Type B pancreatic cell (in vitro differentiated cells): ENCODE results near the gene WIPF1. TPM values are rescaled to one million over a fixed set of nuclear protein-coding genes. Genes with fewer than 3 reads are reported as not detected.

Experiments
- DNase-seq: peaks from one replicate; pipeline ENCODE4 v3.0.0; 2021; ENCODE audit warnings: mixed read lengths; ENCODE audit not compliant: unreplicated experiment; ENCODE audit errors: extremely low spot score
- H3K27ac Mint-ChIP-seq: 2 replicates; pipeline ENCODE4 v1.8.0; 2021; ENCODE audit warnings: mild to moderate bottlenecking, mixed read lengths
- H3K27me3 Mint-ChIP-seq: 2 replicates; pipeline ENCODE4 v1.8.0; 2021; ENCODE audit warnings: mixed read lengths
- H3K36me3 Mint-ChIP-seq: 2 replicates; pipeline ENCODE4 v1.8.0; 2021; ENCODE audit warnings: mixed read lengths
- H3K4me1 Mint-ChIP-seq: one replicate; pipeline ENCODE4 v1.8.0; 2021; ENCODE audit warnings: mixed read lengths; ENCODE audit not compliant: unreplicated experiment
- H3K4me3 Mint-ChIP-seq: 2 replicates; pipeline ENCODE4 v1.8.0; 2021; ENCODE audit warnings: mild to moderate bottlenecking, mixed read lengths
- H3K9me3 Mint-ChIP-seq: 2 replicates; pipeline ENCODE4 v1.8.0; 2021; ENCODE audit warnings: mixed read lengths
- CTCF ChIP-seq: fragments of 200-600 bp; sonication (generic); conservative IDR thresholded peaks from 2 replicates; pipeline ENCODE4 v1.5.0; 2021; ENCODE audit warnings: antibody characterized with exemption, mild to moderate bottlenecking
- total RNA-seq: library from RNA; stranded (reverse); gene quantifications from 2 replicates; pipeline ENCODE4 v1.2.1, GENCODE V29; 2021; ENCODE audit warnings: low replicate concordance

WIPF1 gene
- total RNA-seq, 1 donor from 2014 or later: 19.2 TPM

GRCh38 chr2:174571669-174572323 lies 25.8 kb downstream of the WIPF1 start:
- Mint-ChIP-seq H3K4me3 (no peak overlapping the region), H3K9me3 (no peaks in the 10 kb centered on the region), H3K4me1 (no peaks in the 10 kb centered on the region), H3K27me3 (no peaks in the 10 kb centered on the region), H3K27ac (no peak overlapping the region), H3K36me3 (peaks cover 11% of the 10 kb centered on the region)
- DNase-seq: no peak
- no peak for TF ChIP-seq CTCF

- Mint-ChIP-seq H3K4me3 (no peak overlapping the region), H3K27me3 (no peaks in the 10 kb centered on the region), H3K9me3 (no peaks in the 10 kb centered on the region), H3K4me1 (no peaks in the 10 kb centered on the region), H3K27ac (no peak overlapping the region), H3K36me3 (peaks cover 9% of the 10 kb centered on the region)
- TF ChIP-seq CTCF: no peak
- no peak for DNase-seq
These were observed 27.2 kb downstream of the WIPF1 start for GRCh38 chr2:174570318-174570958.

- no peaks in the 10 kb centered on the region for H3K9me3 Mint-ChIP-seq
- TF ChIP-seq CTCF: no peak
- H3K4me1 Mint-ChIP-seq: no peaks in the 10 kb centered on the region
- H3K4me3 Mint-ChIP-seq: no peak overlapping the region
- no peak overlapping the region for H3K27ac Mint-ChIP-seq
- no peak for DNase-seq
- H3K27me3 Mint-ChIP-seq: no peaks in the 10 kb centered on the region
- H3K36me3 Mint-ChIP-seq: peaks cover 8% of the 10 kb centered on the region
These were observed 27.9 kb downstream of the WIPF1 start for GRCh38 chr2:174569678-174570077.

GRCh38 chr2:174568425-174568824 lies 29.2 kb downstream of the WIPF1 start:
- peaks cover 8% of the 10 kb centered on the region for H3K36me3 Mint-ChIP-seq
- no peak overlapping the region for H3K4me3 Mint-ChIP-seq
- H3K4me1 Mint-ChIP-seq: no peaks in the 10 kb centered on the region
- no peak for TF ChIP-seq CTCF
- H3K27me3 Mint-ChIP-seq: no peaks in the 10 kb centered on the region
- no peak for DNase-seq
- no peak overlapping the region for H3K27ac Mint-ChIP-seq
- H3K9me3 Mint-ChIP-seq: no peaks in the 10 kb centered on the region

- Mint-ChIP-seq H3K4me3 (no peak overlapping the region), H3K27me3 (no peaks in the 10 kb centered on the region), H3K36me3 (peaks cover 8% of the 10 kb centered on the region), H3K4me1 (no peaks in the 10 kb centered on the region), H3K27ac (no peak overlapping the region), H3K9me3 (no peaks in the 10 kb centered on the region)
- no peak for DNase-seq
- TF ChIP-seq CTCF: no peak
These were observed 30.7 kb downstream of the WIPF1 start for GRCh38 chr2:174566871-174567270.
